Measurements from ENCODE around the gene LPCAT3. TPM values are rescaled to one million over a fixed set of nuclear protein-coding genes. Genes with fewer than 3 reads are reported as not detected.
"Not testable (repeated sequence)": the region's sequence is repeated elsewhere in the genome, so short reads cannot be mapped to it uniquely, and the experiment has no call there.

The LPCAT3 gene
- total RNA-seq, 2 experiments from 2014 or later: 26.1 TPM

DNA sequence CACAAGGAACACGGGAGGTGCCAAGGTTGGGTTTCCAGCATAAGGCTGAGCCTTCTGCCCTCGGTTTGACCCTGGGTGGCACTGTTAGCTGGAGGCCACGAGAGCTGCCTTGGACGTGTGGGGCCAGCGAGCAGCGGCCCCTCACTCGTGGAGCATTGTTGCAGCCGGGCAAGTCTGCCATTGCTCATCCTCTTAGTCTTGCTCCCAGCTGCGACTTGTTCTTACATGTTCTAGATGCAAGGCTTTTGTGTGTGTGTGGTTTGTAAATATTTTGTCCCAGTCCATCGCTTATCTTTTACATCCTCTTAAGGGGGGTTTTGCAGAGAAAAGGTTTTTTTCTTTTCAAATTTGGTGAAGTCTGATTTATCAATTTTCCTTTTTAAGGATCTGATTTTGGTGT, 21.1 kb upstream of the LPCAT3 start:
- POLR2A ChIA-PET: no interaction called here
- CTCF ChIA-PET: no interaction called here

DNA sequence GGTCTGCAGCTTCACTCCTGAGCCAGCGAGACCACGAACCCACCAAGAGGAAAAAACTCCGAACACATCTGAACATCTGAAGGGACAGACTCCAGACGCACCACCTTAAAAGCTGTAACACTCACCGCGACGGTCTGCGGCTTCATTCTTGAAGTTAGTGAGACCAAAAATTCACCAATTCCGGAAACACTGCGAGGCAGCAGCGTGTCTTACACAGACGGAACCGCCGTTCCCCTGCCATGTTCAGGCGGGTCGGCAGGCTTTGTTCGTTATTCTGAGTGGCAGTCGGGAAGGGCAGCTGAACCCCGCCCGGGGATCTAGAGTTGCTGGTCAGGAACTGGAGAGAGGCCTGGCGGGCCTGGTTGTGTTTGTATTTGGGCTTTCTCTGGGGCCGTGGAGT, 20.3 kb upstream of the LPCAT3 start:
- ChIA-PET CTCF (no interaction called here), POLR2A (no interaction called here)

DNA sequence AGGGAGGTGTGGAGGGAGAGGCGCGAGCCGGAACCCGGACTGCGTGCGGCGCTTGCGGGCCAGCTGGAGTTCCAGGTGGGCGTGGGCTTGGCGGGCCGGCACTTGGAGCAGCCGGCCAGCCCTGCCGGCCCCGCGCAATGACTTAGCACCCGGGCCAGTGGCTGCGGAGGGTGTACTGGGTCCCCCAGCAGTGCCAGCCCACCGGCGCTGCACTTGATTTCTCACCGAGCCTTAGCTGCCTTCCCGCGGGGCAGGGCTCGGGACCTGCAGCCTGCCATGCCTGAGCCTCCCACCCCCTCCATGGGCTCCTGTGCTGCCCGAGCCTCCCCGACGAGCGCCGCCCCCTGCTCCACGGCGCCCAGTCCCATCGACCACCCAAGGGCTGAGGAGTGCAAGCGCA, 19.1 kb upstream of the LPCAT3 start:
- POLR2A ChIA-PET: not testable (repeated sequence)
- CTCF ChIA-PET: interaction anchor here (1.2 kb wide), 1 partner anchor 71 kb away, joined by 4 read pairs; no protein-coding TSS in a partner anchor

DNA sequence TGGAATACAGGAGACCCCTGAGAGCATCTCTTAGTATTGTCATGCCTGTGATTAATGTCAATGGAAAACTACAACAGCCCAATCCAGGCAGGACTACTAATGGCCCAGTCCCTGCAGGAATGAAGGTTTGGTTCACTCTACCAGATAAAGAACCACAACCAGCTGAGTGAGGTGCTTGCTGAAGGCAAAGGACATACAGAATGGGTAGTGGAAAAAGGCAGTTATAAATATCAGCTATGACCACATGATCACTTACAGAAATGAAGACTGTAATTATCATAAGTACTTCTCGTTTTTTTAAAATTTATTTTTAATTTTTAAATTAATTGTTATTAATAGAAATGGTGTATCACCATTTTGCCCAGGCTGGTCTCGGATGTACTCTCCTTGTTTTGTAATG, 17.2 kb upstream of the LPCAT3 start:
- POLR2A ChIA-PET: no interaction called here
- CTCF ChIA-PET: no interaction called here

DNA sequence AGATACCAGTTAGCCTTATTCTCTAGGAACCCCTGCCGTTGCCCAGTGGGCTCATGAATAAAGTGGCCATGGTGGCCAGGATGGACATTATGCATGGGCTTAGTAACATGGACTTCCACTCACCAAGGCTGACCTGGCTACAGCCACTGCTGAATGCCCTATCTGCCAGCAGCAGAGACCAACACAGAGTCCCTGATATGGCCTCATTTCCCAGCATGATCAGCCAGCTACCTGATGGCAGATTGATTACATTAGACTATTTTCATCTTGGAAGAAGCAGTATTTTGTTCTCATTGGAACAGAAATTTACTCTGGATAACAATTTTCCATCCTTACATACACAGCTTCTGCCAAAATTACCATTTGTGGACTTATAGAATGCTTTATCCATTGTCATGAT, 16.2 kb upstream of the LPCAT3 start:
- ChIA-PET CTCF (no interaction called here), POLR2A (interaction anchor here (1.0 kb wide), 1 partner anchor 74 kb away, joined by 3 read pairs; no protein-coding TSS in a partner anchor)

DNA sequence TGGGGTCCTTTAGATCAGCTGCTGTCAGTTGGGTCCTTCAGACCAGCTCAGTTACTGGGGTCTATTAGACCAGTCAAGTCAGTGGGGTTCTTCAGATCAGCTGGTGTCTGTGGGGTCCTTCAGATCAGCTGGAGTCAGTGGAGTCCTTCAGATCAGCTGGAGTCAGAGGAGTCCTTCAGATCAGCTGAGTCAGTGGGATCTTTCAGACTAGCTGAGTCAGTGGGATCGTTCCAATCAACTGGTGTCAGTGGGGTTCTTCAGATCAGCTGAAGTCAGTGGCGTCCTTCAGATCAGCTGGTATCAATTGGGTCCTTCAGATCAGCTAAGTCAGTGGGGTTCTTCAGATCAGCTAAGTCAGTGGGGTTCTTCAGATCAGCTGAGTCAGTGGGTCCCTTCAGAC, 14.7 kb upstream of the LPCAT3 start:
- ChIA-PET CTCF (interaction anchor here (1.4 kb wide), 1 partner anchor 60 kb away, joined by 5 read pairs; no protein-coding TSS in a partner anchor), POLR2A (no interaction called here)

DNA sequence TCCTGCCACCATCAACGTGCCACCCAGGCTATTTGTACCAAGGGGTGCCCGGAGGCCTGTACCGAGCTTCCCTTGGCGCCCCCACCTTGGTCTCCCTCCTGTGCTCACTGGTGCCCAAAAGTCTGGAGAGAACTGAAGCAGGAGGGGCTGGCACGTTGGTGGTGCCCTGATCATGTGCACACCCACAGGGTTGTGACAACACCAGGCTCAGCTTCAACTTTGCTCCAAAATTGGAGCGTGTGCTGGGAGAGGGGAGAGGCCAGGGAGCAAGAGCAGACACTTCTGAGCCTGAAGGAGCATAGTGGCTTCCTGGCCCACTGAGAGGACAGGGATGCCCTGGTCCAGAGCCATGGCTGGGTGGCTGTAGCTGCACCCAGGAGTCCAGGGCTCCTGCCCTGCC, 13.0 kb upstream of the LPCAT3 start:
- ChIA-PET POLR2A (no interaction called here), CTCF (interaction anchor here (0.6 kb wide), 2 partner anchors 60 to 1626 kb away, joined by 3 read pairs; no protein-coding TSS in a partner anchor)

DNA sequence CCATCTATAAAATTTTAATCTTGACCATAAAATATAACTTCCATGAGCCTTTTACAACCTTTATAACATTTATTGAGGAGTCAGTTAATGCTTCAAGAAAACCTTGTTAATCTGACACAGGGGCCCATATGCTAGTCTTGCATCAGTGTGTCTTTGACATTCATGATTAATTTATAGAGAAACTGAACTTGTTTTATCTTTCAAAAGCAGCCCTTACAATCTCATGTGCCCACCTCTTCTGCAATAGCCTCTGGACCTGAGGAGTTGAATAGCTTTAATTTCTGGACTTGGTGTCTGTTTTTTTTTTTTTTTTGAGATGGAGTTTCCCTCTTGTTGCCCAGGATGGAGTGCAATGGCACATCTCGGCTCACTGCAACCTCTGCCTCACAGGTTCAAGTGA, 8.6 kb upstream of the LPCAT3 start:
- CTCF ChIA-PET: interaction anchor here (1.1 to 1.2 kb wide), 2 partner anchors 9 to 124 kb away, joined by 3 read pairs; partner anchors contain the start of gene LPCAT3
- POLR2A ChIA-PET: no interaction called here

DNA sequence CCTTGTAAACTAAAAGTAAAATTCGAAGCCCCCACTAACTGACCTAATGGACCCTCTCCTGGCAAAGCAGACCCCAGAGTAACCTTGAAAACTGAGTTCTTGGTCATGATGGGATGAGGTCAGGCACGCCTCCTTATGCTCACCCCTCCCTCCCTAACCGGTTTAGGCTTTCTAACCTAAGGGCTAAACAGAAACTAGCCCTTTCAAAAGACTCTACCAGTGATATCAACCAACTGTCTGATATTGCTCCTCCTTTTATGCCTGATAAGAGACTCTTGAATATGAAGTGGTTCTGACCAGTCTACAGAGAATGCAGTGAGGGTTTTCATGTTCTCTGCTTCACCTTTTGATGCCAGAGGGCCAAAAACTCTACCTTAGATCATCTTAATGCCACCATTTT, 4.8 kb upstream of the LPCAT3 start:
- CTCF ChIA-PET: no interaction called here
- POLR2A ChIA-PET: no interaction called here

DNA sequence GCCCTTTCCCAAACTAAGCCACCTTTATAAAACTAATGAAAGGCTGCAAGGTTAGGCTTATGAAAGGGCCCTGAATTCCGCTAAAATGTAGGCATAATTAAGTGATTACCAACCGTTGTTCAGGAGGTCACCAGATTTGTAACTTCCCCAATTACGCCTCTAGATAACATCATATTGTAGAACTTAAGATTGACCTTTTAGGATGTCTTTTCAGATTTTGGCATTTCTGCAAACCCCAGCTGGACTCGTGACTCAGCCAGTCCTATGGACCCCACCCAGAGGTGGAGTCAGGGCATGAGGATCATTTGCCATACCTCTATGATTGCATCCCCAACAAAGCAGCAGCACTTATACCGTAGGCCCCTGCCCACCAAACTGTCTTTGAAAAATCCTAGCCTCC, 3.7 kb upstream of the LPCAT3 start:
- ChIA-PET POLR2A (no interaction called here), CTCF (no interaction called here)

DNA sequence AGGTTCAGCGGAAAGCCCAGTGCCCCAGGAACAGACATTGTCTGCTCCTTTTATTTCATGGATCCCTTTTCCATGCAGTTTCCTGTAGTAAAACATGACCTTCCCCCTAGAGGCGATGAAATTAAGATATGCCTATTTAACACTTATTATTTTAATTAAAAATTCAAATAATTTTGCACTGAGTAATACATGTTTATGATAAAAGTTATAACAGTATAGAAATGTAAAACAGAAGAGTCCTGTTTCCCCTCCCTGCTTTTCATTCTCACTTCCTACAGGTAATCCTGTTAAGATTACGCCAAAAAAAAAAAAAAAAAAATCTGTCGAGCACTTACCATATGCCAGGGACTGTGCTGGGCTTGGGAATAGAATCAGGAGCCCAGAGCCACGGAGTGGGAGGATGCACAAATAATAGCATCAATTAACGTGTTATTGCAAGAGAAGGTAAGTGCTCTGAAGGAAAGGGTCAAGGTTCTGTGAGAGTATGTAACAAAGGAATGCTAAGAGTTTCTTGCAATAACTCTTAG, 830 bp upstream of the LPCAT3 start:
- CTCF ChIA-PET: interaction anchor here (1.4 to 1.8 kb wide), 2 partner anchors 28 to 683 kb away, joined by 3 to 4 read pairs; no protein-coding TSS in a partner anchor
- POLR2A ChIA-PET: interaction anchor here (1.1 to 1.4 kb wide), 3 partner anchors 57 to 82 kb away, joined by 5 to 9 read pairs (median 7); partner anchors contain the start of genes C12orf57 and RNU7-1

DNA sequence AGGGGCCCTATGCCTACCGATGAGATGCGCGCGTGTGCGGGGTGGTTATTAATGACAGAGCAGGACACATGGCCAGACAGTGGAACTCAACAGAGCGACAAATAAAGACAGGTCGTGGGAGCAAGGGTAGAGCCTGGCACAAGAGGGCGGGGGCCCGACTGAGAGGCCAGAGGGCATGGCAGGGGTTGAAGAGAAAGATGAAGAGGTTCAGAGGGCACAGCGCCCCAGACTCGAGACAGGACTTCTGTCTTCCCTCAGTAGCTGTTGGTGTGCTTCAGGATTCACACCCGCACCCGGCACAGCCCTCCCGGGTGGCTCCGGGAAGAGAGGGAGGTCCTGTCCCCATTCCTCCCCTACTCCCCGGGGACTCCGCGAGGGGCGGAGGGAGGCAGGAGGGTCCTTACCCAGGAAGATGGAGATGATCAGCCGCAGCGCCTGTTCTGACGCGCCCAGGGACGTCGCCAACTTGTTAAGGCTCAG, 366 bp downstream of the LPCAT3 start:
- POLR2A ChIA-PET: interaction anchor here (0.7 to 1.4 kb wide), 5 partner anchors 56 to 127 kb away, joined by 3 to 9 read pairs (median 5); partner anchors contain the start of genes C12orf57 and RNU7-1
- CTCF ChIA-PET: interaction anchor here (0.5 to 1.8 kb wide), 9 partner anchors 9 to 682 kb away, joined by 3 to 6 read pairs (median 3); partner anchors contain the start of genes C12orf57 and RNU7-1

DNA sequence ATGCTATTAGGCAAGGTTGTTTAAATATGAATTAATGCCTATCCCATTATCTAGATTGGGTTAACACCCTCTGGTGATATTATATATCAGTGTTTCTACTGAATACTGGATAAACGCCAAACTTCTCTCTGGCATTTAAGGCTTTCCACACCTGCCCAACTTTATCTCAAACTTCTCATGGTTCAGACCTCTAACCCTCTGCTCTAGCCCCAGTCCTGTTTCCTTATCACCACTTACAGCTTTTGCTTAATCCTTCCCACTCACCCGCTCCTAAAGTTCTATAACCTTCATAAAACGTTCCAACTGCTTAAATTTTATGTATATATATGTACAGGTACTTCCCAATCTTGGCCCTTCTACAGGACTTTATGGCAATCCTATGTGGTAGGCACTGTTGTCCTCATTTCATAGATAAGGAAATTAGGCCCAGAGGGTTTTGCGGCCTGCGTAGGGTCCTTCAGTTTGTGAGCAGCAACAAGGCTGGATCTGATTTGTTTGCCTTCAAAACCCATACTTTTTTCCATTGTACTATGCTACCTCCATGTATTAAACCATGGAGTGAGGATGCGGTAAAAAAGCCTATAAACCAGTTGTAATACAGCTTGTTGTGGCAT, 1.2 kb downstream of the LPCAT3 start:
- CTCF ChIA-PET: interaction anchor here (0.6 to 1.4 kb wide), 3 partner anchors 96 to 290 kb away, joined by 3 to 6 read pairs (median 5); no protein-coding TSS in a partner anchor

DNA sequence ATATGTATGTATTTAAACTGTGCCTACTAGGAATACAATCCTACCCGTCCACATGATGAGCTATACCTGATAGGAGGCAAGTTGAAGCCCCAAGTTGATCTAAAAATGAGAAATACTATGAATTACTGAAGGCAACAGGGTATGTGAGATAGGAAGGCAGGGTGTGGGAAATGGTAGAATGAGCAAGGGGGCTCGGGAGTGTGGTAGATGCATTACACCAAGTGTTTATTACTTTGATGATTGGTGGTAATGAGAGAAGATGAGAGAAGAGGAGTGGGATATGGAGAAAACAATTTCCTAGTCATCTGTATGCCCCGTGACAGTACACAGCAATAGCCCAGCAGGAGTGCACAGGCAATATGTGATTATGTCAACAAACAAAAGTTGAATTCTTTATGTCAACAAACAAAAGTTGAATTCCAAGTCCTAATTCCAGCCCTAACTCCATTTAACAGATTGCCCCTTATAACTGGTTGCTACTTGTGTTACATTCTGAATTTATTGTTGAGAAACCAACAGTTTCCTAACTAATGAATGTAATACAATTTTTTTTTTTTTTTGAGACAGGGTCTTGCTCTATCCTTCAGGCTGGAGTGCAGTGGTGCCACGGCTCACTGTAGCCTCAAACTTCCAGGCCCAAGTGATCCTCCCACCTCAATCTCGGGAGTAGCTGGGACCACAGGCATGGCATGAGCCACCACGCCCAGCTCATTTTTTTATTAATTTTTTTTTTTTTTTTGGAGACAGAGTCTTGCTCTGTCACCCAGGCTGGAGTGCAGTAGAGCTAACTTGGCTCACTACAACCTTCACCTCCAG, 2.5 kb downstream of the LPCAT3 start:
- ChIA-PET POLR2A (interaction anchor here (0.7 kb wide), 1 partner anchor 96 kb away, joined by 3 read pairs; no protein-coding TSS in a partner anchor), CTCF (interaction anchor here (0.7 kb wide), 2 partner anchors 41 to 44 kb away, joined by 3 to 4 read pairs; no protein-coding TSS in a partner anchor)

More for the DNA sequence above, 1.2 kb downstream of the LPCAT3 start:
- POLR2A ChIA-PET: no interaction called here

DNA sequence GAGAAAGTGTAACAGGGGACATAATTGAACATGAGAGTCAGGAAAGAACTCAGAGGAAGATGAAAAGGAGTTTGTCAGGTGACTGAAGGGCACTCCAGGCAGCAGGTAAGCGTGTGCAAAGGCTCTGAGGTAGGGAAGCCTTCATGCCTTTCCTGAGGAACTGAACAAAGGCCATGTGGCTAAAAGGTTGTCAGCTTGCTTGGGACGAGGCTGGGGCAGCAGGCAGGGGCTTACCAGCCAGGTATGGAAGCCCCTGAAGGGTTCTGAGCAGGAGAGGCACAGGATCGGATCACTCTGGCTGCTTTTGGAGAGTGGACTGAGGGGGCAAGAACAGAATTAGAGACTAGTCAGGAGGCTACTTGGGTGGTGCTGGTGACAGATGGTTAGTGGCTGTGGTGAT, 5.2 kb downstream of the LPCAT3 start:
- ChIA-PET CTCF (interaction anchor here (1.5 kb wide), 1 partner anchor 23 kb away, joined by 3 read pairs; no protein-coding TSS in a partner anchor), POLR2A (no interaction called here)

DNA sequence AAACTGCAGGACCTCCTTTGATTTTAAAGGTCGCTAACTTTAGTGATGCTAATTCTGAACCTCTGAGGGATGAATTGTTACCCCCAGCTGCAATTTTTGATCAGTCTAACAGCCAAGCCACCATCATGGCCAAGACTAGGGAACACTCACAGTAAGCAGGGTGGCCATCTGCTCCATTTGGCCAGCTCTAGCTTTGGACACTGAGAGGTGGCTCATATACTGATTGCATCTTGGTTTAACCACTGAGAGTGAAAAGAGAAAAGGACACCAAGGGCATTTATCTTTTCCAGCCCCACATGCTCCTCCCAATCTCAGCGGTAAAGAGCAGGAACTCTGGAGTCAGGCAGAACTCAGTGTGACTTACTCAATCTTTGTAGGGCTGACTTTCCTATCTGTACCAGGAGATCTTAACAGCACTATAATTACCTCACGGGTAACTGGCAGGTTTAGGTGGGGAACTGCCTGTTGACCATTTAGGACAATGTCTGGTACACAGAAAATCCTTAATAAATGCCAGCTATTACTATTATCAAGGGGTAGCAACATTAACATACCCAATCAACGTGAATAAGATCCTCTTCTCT, 6.2 kb downstream of the LPCAT3 start:
- POLR2A ChIA-PET: no interaction called here

DNA sequence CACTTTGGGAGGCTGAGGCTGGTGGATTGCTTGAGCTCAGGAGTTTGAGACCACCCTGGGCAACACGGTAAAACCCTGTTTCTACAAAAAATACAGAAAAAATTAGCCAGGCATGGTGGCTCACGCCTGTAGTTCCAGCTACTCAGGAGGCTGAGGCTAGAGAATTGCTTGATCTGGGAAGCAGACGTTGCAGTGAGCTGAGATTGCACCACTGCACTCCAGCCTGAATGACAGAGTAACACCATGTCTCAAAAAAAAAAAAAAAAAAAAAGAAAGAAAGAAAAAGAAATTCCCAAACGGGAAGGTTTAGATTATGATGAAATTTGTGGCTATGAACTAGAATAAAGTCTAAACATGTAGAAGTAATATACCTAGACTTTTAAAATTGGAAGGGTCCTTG, 6.9 kb downstream of the LPCAT3 start:
- POLR2A ChIA-PET: not testable (repeated sequence)

More for the DNA sequence above, 6.2 kb downstream of the LPCAT3 start:
- CTCF ChIA-PET: interaction anchor here (1.0 to 1.7 kb wide), 2 partner anchors 13 to 132 kb away, joined by 3 read pairs; no protein-coding TSS in a partner anchor

DNA sequence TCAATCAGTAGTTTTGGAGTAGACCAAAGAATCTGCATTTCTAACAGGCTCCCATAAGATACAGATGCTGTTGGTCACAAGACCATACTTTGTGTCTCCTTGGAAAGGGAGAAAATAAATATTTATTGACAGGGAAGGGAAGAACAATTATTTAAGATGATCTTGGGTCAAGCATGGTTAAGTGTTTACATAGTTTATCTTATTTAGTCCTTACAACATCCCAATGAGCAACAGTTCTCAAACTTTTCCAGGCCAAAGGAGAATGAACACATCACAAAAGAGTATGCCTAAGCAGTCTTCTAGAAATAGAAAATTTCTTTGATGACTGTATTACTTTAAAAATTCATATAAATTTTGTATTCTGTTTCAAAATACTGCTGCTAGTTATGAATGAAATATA, 8.8 kb downstream of the LPCAT3 start:
- ChIA-PET CTCF (no interaction called here), POLR2A (no interaction called here)

More for the DNA sequence above, 6.9 kb downstream of the LPCAT3 start:
- CTCF ChIA-PET: interaction anchor here (0.8 to 1.7 kb wide), 2 partner anchors 95 to 133 kb away, joined by 3 to 4 read pairs; no protein-coding TSS in a partner anchor

DNA sequence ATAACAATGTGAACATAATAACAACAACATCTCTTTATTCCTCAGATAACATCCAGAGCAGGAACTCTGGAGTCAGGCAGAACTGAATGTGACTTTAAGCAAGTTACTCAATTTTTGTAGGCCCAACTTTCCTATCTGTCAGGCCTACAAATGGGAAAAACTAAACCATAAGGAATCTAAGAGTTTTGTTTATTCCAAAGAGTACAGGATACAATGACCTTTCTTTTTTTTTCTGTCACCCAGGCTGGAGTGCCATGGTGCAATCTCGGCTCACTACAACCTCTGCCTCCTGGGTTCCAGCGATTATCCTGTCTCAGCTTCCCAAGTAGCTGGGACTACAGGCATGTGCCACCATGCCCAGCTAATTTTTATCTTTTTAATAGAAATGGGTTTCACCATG, 9.4 kb downstream of the LPCAT3 start:
- ChIA-PET CTCF (no interaction called here), POLR2A (no interaction called here)

Measured in activated CD8-positive, alpha-beta memory T cell treated with anti-CD3 and anti-CD28 coated beads for 36 hours (primary cell).